PC-9 (cell line): ENCODE data around the gene HBEGF. TPM values are rescaled to one million over a fixed set of nuclear protein-coding genes. Genes with fewer than 3 reads are reported as not detected.

Source experiments
- BruUV-seq: library from RNA; stranded (reverse); fragments of 400-500 nt; replicated peaks from 2 replicates; lab custom pipeline; 2021; lab: Mats Ljungman, UMichigan
- CTCF ChIA-PET: fragments of 300-600 bp; sonication (Branson Sonifier 250); formaldehyde crosslinking; loops from one replicate; lab custom pipeline; 2022; ENCODE audit warnings: antibody characterized with exemption; lab: Charles Lee
- POLR2A ChIA-PET: fragments of 300-600 bp; sonication (Branson Sonifier 250); formaldehyde crosslinking; loops from one replicate; lab custom pipeline; 2022; ENCODE audit warnings: antibody characterized with exemption; ENCODE audit not compliant: unreplicated experiment; lab: Charles Lee
- DNase-seq, 2 experiments: peaks; one replicate each; pipeline versions ENCODE4 v3.0.0 to v3.0.0-alpha.2; 2015 to 2022; ENCODE audit warnings: mixed read lengths in 1 of 2
- H2AFZ ChIP-seq: fragments of 200-600 bp; sonication (generic); 2 replicates; pipeline ENCODE4 v1.8.1; 2017; ENCODE audit warnings: antibody characterized with exemption
- H3F3A ChIP-seq: fragments of 200-600 bp; sonication (generic); 2 replicates; pipeline ENCODE4 v1.8.1; 2017; ENCODE audit warnings: antibody characterized with exemption, mild to moderate bottlenecking, low read depth; ENCODE audit not compliant: insufficient read depth
- H3K27ac ChIP-seq: fragments of 200-600 bp; sonication (generic); 2 replicates; pipeline ENCODE4 v1.6.1; 2016; ENCODE audit warnings: mixed run types
- H3K27me3 ChIP-seq: fragments of 200-600 bp; sonication (generic); 2 replicates; pipeline ENCODE4 v1.6.1; 2016; ENCODE audit warnings: low read depth, mixed run types; ENCODE audit not compliant: insufficient read depth
- H3K36me3 ChIP-seq: fragments of 200-600 bp; sonication (generic); 2 replicates; pipeline ENCODE4 v1.6.1; 2016; ENCODE audit warnings: low read depth, mixed run types
- H3K4me1 ChIP-seq: fragments of 200-600 bp; sonication (generic); replicated peaks from 2 replicates; pipeline ENCODE4 v1.6.1; 2016; ENCODE audit warnings: mixed run types; ENCODE audit not compliant: insufficient read depth
- H3K4me2 ChIP-seq: fragments of 200-600 bp; sonication (generic); 2 replicates; pipeline ENCODE4 v1.6.1; 2017; ENCODE audit warnings: mixed run types
- H3K4me3 ChIP-seq: fragments of 200-600 bp; sonication (generic); 2 replicates; pipeline ENCODE4 v1.6.1; 2016; ENCODE audit warnings: mixed run types
- H3K79me2 ChIP-seq: fragments of 200-600 bp; sonication (generic); 2 replicates; pipeline ENCODE4 v1.6.1; 2017; ENCODE audit warnings: low read depth, mixed run types
- H3K9me2 ChIP-seq: fragments of 200-600 bp; sonication (generic); 2 replicates; pipeline ENCODE4 v1.8.1; 2017; ENCODE audit warnings: mild to moderate bottlenecking; ENCODE audit not compliant: insufficient read depth
- H3K9me3 ChIP-seq: fragments of 200-600 bp; sonication (generic); 2 replicates; pipeline ENCODE4 v1.8.1; 2016; ENCODE audit warnings: low read depth; ENCODE audit not compliant: insufficient read depth
- H4K20me1 ChIP-seq: fragments of 200-600 bp; sonication (generic); 2 replicates; pipeline ENCODE4 v1.8.1; 2017; ENCODE audit not compliant: insufficient read depth
- CTCF ChIP-seq: fragments of 200-600 bp; sonication (generic); conservative IDR thresholded peaks from 2 replicates; pipeline ENCODE4 v1.6.1; 2017; ENCODE audit warnings: mixed run types, antibody characterized with exemption, mild to moderate bottlenecking, moderate library complexity
- EZH2 ChIP-seq: fragments of 200-600 bp; sonication (generic); IDR thresholded peaks from 2 replicates; pipeline ENCODE4 v1.8.0; 2017; ENCODE audit warnings: antibody characterized with exemption, low read depth
- intact Hi-C: fragments of 100-400 bp; cut with micrococcal nuclease; formaldehyde crosslinking; loops from one replicate; pipeline ENCODE4 v1.10.0; 2022; ENCODE audit not compliant: unreplicated experiment
- total RNA-seq: library from RNA; stranded (reverse); gene quantifications from 2 replicates; pipeline ENCODE4 v1.2.3, GENCODE V29; 2021

Gene HBEGF
- total RNA-seq, 1 experiment from 2014 or later: 9.0 TPM

GRCh38 chr5:140351609-140352334, 5.4 kb upstream of the HBEGF start:
- H3K36me3 ChIP-seq: no peaks in the 10 kb centered on the region
- H3K4me3 ChIP-seq: no peak overlapping the region
- intact Hi-C loops: loop anchor here (1.0 kb wide), 1 partner anchor 107 kb away; no protein-coding TSS in a partner anchor
- TF ChIP-seq CTCF (peak; percentile 96), EZH2 (no peak)
- no peak overlapping the region for H3K27ac ChIP-seq
- no peaks in the 10 kb centered on the region for H3K9me3 ChIP-seq
- H3K79me2 ChIP-seq: peaks cover 9% of the 10 kb centered on the region; the same call in 1 of the 2 replicates
- DNase-seq: peak; percentile 54 to 76
- H4K20me1 ChIP-seq: no peaks in the 10 kb centered on the region
- ChIA-PET CTCF (interaction anchor here (0.6 to 2.7 kb wide), 5 partner anchors 22 to 137 kb away, joined by 3 to 31 read pairs (median 4); no protein-coding TSS in a partner anchor), POLR2A (interaction anchor here (0.7 kb wide), 1 partner anchor 183 kb away, joined by 5 read pairs; no protein-coding TSS in a partner anchor)
- no peaks in the 10 kb centered on the region for H3K9me2 ChIP-seq
- H3K4me1 ChIP-seq: peaks cover 49% of the 10 kb centered on the region
- H2AFZ ChIP-seq: no peak overlapping the region
- no peaks in the 10 kb centered on the region for H3K27me3 ChIP-seq
- BruUV-seq: no TSS peak
- H3F3A ChIP-seq: peaks cover 36% of the 10 kb centered on the region
- H3K4me2 ChIP-seq: no peak overlapping the region

GRCh38 chr5:140349244-140349643, 2.8 kb upstream of the HBEGF start:
- Histone ChIP-seq H3K27ac (peak overlapping the region; percentile 95), H3K4me2 (peak overlapping the region; percentile 88), H3K79me2 (peaks cover 30% of the 10 kb centered on the region), H4K20me1 (peaks cover 16% of the 10 kb centered on the region), H3F3A (peaks cover 50% of the 10 kb centered on the region), H3K4me1 (peaks cover 59% of the 10 kb centered on the region), H3K9me2 (no peaks in the 10 kb centered on the region), H3K9me3 (no peaks in the 10 kb centered on the region), H2AFZ (no peak overlapping the region), H3K36me3 (peaks cover 3% of the 10 kb centered on the region; the same call in 1 of the 2 replicates), H3K4me3 (no peak overlapping the region), H3K27me3 (no peaks in the 10 kb centered on the region)
- BruUV-seq: no TSS peak
- DNase-seq: peak; percentile 11 to 80
- CTCF ChIA-PET: interaction anchor here (0.9 kb wide), 1 partner anchor 105 kb away, joined by 4 read pairs; no protein-coding TSS in a partner anchor
- TF ChIP-seq EZH2: no peak
- no peak for TF ChIP-seq CTCF
- POLR2A ChIA-PET: no interaction called here
- intact Hi-C loops: loop anchor here (5.0 kb wide), 2 partner anchors 288 to 368 kb away; partner anchors contain the start of gene TMCO6

GRCh38 chr5:140348104-140348503, 1.7 kb upstream of the HBEGF start:
- peak; percentile 67 to 88 for DNase-seq
- peaks cover 61% of the 10 kb centered on the region for H3F3A ChIP-seq
- no peaks in the 10 kb centered on the region for H3K27me3 ChIP-seq
- peaks cover 28% of the 10 kb centered on the region for H4K20me1 ChIP-seq
- H3K4me2 ChIP-seq: peak overlapping the region; percentile 88
- H3K27ac ChIP-seq: peak overlapping the region; percentile 95
- H3K36me3 ChIP-seq: peaks cover 12% of the 10 kb centered on the region
- POLR2A ChIA-PET: no interaction called here
- CTCF ChIA-PET: interaction anchor here (0.6 to 0.7 kb wide), 2 partner anchors 11 to 75 kb away, joined by 4 read pairs; no protein-coding TSS in a partner anchor
- no peaks in the 10 kb centered on the region for H3K9me2 ChIP-seq
- intact Hi-C loops: loop anchor here (5.0 kb wide), 2 partner anchors 289 to 369 kb away; partner anchors contain the start of gene TMCO6
- H3K79me2 ChIP-seq: peaks cover 42% of the 10 kb centered on the region
- no peak overlapping the region for H2AFZ ChIP-seq
- no TSS peak for BruUV-seq
- H3K4me1 ChIP-seq: peaks cover 70% of the 10 kb centered on the region
- H3K9me3 ChIP-seq: no peaks in the 10 kb centered on the region
- H3K4me3 ChIP-seq: peak overlapping the region; percentile 94; the same call in 1 of the 2 replicates
- no peak for TF ChIP-seq CTCF
